DOHH2 (cell line): Measurements from ENCODE around the gene TRAF1.

Source experiments
- CTCF ChIP-seq: fragments of 200-600 bp; sonication (generic); IDR thresholded peaks from one replicate; pipeline ENCODE4 v1.5.1; 2014; ENCODE audit warnings: antibody characterized with exemption, mild to moderate bottlenecking, low read depth, low read length; ENCODE audit not compliant: poor library complexity, severe bottlenecking
- EZH2phosphoT487 ChIP-seq: fragments of 200-600 bp; sonication (generic); IDR thresholded peaks from 2 replicates; pipeline ENCODE4 v1.6.1; 2017; ENCODE audit warnings: borderline replicate concordance, mild to moderate bottlenecking, antibody characterized with exemption, low read length, moderate library complexity, mixed read lengths

- TF ChIP-seq CTCF, result no peak
- TF ChIP-seq EZH2phosphoT487, result no peak
Observed at GRCh38 chr9:120913647-120914264, 12.8 kb downstream of the TRAF1 start.
